HPDE6-E6E7 (cell line): ENCODE results near the gene ZBTB7C.

Source experiments
- DNase-seq: peaks from one replicate; pipeline ENCODE4 v3.0.0; 2011; ENCODE audit warnings: missing footprints; ENCODE audit errors: extremely low spot score

The ZBTB7C gene

GRCh38 chr18:48390641-48391040 is 18.5 kb downstream of the ZBTB7C start:
- no peak for DNase-seq

- DNase-seq: no peak
These were observed 20.7 kb downstream of the ZBTB7C start for GRCh38 chr18:48388478-48388877.

- no peak for DNase-seq
These were observed 21.9 kb downstream of the ZBTB7C start for GRCh38 chr18:48387300-48387699.

- no peak for DNase-seq
These were observed 23.6 kb downstream of the ZBTB7C start for GRCh38 chr18:48385596-48385995.

GRCh38 chr18:48376934-48377333 is 32.2 kb downstream of the ZBTB7C start:
- DNase-seq: no peak

GRCh38 chr18:48376406-48376805 is 32.8 kb downstream of the ZBTB7C start:
- DNase-seq: no peak

GRCh38 chr18:48375150-48375800 is 33.9 kb downstream of the ZBTB7C start:
- DNase-seq: no peak

GRCh38 chr18:48374423-48375149 is 34.6 kb downstream of the ZBTB7C start:
- no peak for DNase-seq

GRCh38 chr18:48371854-48372602 is 37.2 kb downstream of the ZBTB7C start:
- DNase-seq: no peak

- DNase-seq: no peak
These were observed 41.6 kb downstream of the ZBTB7C start for GRCh38 chr18:48367557-48367956.

- no peak for DNase-seq
These were observed 43.2 kb downstream of the ZBTB7C start for GRCh38 chr18:48365965-48366364.

GRCh38 chr18:48364146-48364545 is 45.0 kb downstream of the ZBTB7C start:
- DNase-seq: no peak

GRCh38 chr18:48363175-48363574 is 46.0 kb downstream of the ZBTB7C start:
- no peak for DNase-seq

- no peak for DNase-seq
These were observed 47.4 kb downstream of the ZBTB7C start for GRCh38 chr18:48361801-48362200.

- no peak for DNase-seq
These were observed 48.7 kb downstream of the ZBTB7C start for GRCh38 chr18:48360376-48361021.

GRCh38 chr18:48359626-48360025 is 49.6 kb downstream of the ZBTB7C start:
- DNase-seq: no peak

- DNase-seq: no peak
These were observed 50.3 kb downstream of the ZBTB7C start for GRCh38 chr18:48358868-48359267.

GRCh38 chr18:48356909-48357631 is 52.1 kb downstream of the ZBTB7C start:
- no peak for DNase-seq

- DNase-seq: no peak
These were observed 52.9 kb downstream of the ZBTB7C start for GRCh38 chr18:48356151-48356745.

GRCh38 chr18:48355276-48356115 is 53.7 kb downstream of the ZBTB7C start:
- DNase-seq: no peak
